ENCODE measurements around the gene FBXO42. TPM values are rescaled to one million over a fixed set of nuclear protein-coding genes. Genes with fewer than 3 reads are reported as not detected.

FBXO42 gene
- total RNA-seq, 3 donors from 2014 or later: 20.3 to 28.5 (median 26.7) TPM

- no peaks in the 10 kb centered on the region for H3K9me3 ChIP-seq
- H3K27me3 ChIP-seq: no peaks in the 10 kb centered on the region
- intact Hi-C loops (cut with DNase I; ENCODE audit: low total_unique reads): loop anchor here (5.0 to 10.0 kb wide), 2 partner anchors 671 to 1274 kb away; no protein-coding TSS in a partner anchor
- peak overlapping the region; percentile 87 to 92 for H3K27ac ChIP-seq
- no peaks in the 10 kb centered on the region for H3K36me3 ChIP-seq
- no peak for TF ChIP-seq CTCF (IDR thresholded peaks at IDR 0.05)
- no peak for TF ChIP-seq POLR2A (IDR thresholded peaks at IDR 0.05)
- no peak for TF ChIP-seq POLR2AphosphoS5 (IDR thresholded peaks at IDR 0.05)
- H3K4me1 ChIP-seq: peaks cover 0 to 8% of the 10 kb centered on the region in 2 donors
- H3K4me3 ChIP-seq: peak overlapping the region; percentile 48 to 75 (median 69)
- DNase-seq (ENCODE audit: low spot score in 2 of 2): no peak
Observed at GRCh38 chr1:16205891-16206546, 146.3 kb downstream of the FBXO42 start.

GRCh38 chr1:16205334-16205671 lies 147.0 kb downstream of the FBXO42 start:
- no peak for DNase-seq (ENCODE audit: low spot score in 2 of 2)
- TF ChIP-seq POLR2A (IDR thresholded peaks at IDR 0.05): no peak
- no peak for TF ChIP-seq POLR2AphosphoS5 (IDR thresholded peaks at IDR 0.05)
- no peak for TF ChIP-seq CTCF (IDR thresholded peaks at IDR 0.05)
- no peak overlapping the region for H3K4me3 ChIP-seq
- intact Hi-C loops (cut with DNase I; ENCODE audit: low total_unique reads): loop anchor here (5.0 to 10.0 kb wide), 2 partner anchors 671 to 1273 kb away; no protein-coding TSS in a partner anchor
- peaks cover 0 to 8% of the 10 kb centered on the region in 2 donors for H3K4me1 ChIP-seq
- no peaks in the 10 kb centered on the region for H3K27me3 ChIP-seq
- H3K27ac ChIP-seq: peak overlapping the region; percentile 87 to 92
- H3K9me3 ChIP-seq: no peaks in the 10 kb centered on the region
- no peaks in the 10 kb centered on the region for H3K36me3 ChIP-seq

- no peak overlapping the region for H3K4me3 ChIP-seq
- H3K36me3 ChIP-seq: no peaks in the 10 kb centered on the region
- peak overlapping the region in 1 of 2 donors; percentile 92 for H3K27ac ChIP-seq
- peaks cover 0 to 4% of the 10 kb centered on the region in 2 donors for H3K4me1 ChIP-seq
- intact Hi-C loops (cut with DNase I; ENCODE audit: low total_unique reads): loop anchor here (5.0 to 10.0 kb wide), 2 partner anchors 670 to 1272 kb away; no protein-coding TSS in a partner anchor
- H3K27me3 ChIP-seq: no peaks in the 10 kb centered on the region
- no peaks in the 10 kb centered on the region for H3K9me3 ChIP-seq
- TF ChIP-seq POLR2A (IDR thresholded peaks at IDR 0.05) (no peak), CTCF (IDR thresholded peaks at IDR 0.05) (peak in 1 of 3 donors; percentile 22)
- DNase-seq (ENCODE audit: low spot score in 2 of 2): no peak
Observed at GRCh38 chr1:16204634-16205333, 147.5 kb downstream of the FBXO42 start.

GRCh38 chr1:16204216-16204615 lies 148.1 kb downstream of the FBXO42 start:
- intact Hi-C loops (cut with DNase I; ENCODE audit: low total_unique reads): loop anchor here (10.0 kb wide), 1 partner anchor 669 kb away; no protein-coding TSS in a partner anchor

More at GRCh38 chr1:16204216-16204615, 148.1 kb downstream of the FBXO42 start:
- H3K27ac ChIP-seq: no peak overlapping the region
- no peak for DNase-seq (ENCODE audit: low spot score in 2 of 2)
- TF ChIP-seq CTCF (IDR thresholded peaks at IDR 0.05) (no peak), POLR2A (IDR thresholded peaks at IDR 0.05) (no peak), POLR2AphosphoS5 (IDR thresholded peaks at IDR 0.05) (no peak)
- H3K9me3 ChIP-seq: no peaks in the 10 kb centered on the region
- H3K4me3 ChIP-seq: no peak overlapping the region
- no peaks in the 10 kb centered on the region for H3K4me1 ChIP-seq
- H3K36me3 ChIP-seq: no peaks in the 10 kb centered on the region
- no peaks in the 10 kb centered on the region for H3K27me3 ChIP-seq

All from breast epithelium (tissue), 4 donors.